PC-3 (cell line): Measurements from ENCODE around the gene DDO. TPM values are rescaled to one million over a fixed set of nuclear protein-coding genes. Genes with fewer than 3 reads are reported as not detected.

Source experiments
- ATAC-seq: fragments of 200-7000 bp; cut with Tn5 transposase; 2 replicates; pipeline ENCODE4 v1.9.1; 2020; ENCODE audit warnings: mild to moderate bottlenecking, moderate library complexity
- BruUV-seq: library from RNA; stranded (reverse); fragments of 400-500 nt; replicated peaks from 2 replicates; lab custom pipeline; 2021; lab: Mats Ljungman, UMichigan
- CTCF ChIA-PET: fragments of 300-600 bp; sonication (Branson Sonifier 250); formaldehyde crosslinking; loops from one replicate; lab custom pipeline; 2022; ENCODE audit warnings: antibody characterized with exemption; lab: Charles Lee
- POLR2A ChIA-PET: fragments of 300-600 bp; sonication (Branson Sonifier 250); formaldehyde crosslinking; loops from one replicate; lab custom pipeline; 2022; ENCODE audit warnings: antibody characterized with exemption; ENCODE audit not compliant: unreplicated experiment; lab: Charles Lee
- DNase-seq: peaks from one replicate; pipeline ENCODE4 v3.0.0-alpha.2; 2015
- H2AFZ ChIP-seq: fragments of 300-600 bp; sonication (generic); 2 replicates; pipeline ENCODE4 v1.6.0; 2016; ENCODE audit warnings: antibody characterized with exemption, low read length
- H3F3A ChIP-seq: fragments of 300-600 bp; sonication (generic); one replicate; pipeline ENCODE4 v1.6.0; 2017; ENCODE audit warnings: antibody characterized with exemption, low read length, control low read depth, mild to moderate bottlenecking; ENCODE audit not compliant: unreplicated experiment
- H3K27ac ChIP-seq: fragments of 300-600 bp; sonication (generic); 2 replicates; pipeline ENCODE4 v1.5.1; 2016; ENCODE audit warnings: mild to moderate bottlenecking, low read length
- H3K27me3 ChIP-seq: fragments of 300-600 bp; sonication (generic); 2 replicates; pipeline ENCODE4 v1.6.1; 2016; ENCODE audit warnings: low read length, mixed read lengths
- H3K36me3 ChIP-seq: fragments of 300-600 bp; sonication (generic); 2 replicates; pipeline ENCODE4 v1.6.1; 2016; ENCODE audit warnings: low read depth, mixed run types, low read length, mixed read lengths
- H3K4me1 ChIP-seq: fragments of 300-600 bp; sonication (generic); 2 replicates; pipeline ENCODE4 v1.5.1; 2016; ENCODE audit warnings: low read length; ENCODE audit not compliant: insufficient read depth
- H3K4me2 ChIP-seq: fragments of 300-600 bp; sonication (generic); 2 replicates; pipeline ENCODE4 v1.6.0; 2016; ENCODE audit warnings: low read length
- H3K4me3 ChIP-seq: fragments of 300-600 bp; sonication (generic); 2 replicates; pipeline ENCODE4 v1.5.1; 2016; ENCODE audit warnings: mild to moderate bottlenecking, low read length, mixed read lengths
- H3K79me2 ChIP-seq: fragments of 300-600 bp; sonication (generic); 2 replicates; pipeline ENCODE4 v1.6.1; 2017; ENCODE audit warnings: low read length, mixed read lengths
- H3K9ac ChIP-seq: fragments of 300-600 bp; sonication (generic); 2 replicates; pipeline ENCODE4 v1.6.0; 2016; ENCODE audit warnings: mild to moderate bottlenecking, low read length
- H3K9me2 ChIP-seq: fragments of 300-600 bp; sonication (generic); replicated peaks from 2 replicates; pipeline ENCODE4 v1.6.1; 2016; ENCODE audit warnings: mixed run types, low read length, mixed read lengths
- H3K9me3 ChIP-seq: fragments of 300-600 bp; sonication (generic); 2 replicates; pipeline ENCODE4 v1.6.1; 2016; ENCODE audit warnings: low read length, mixed read lengths
- H4K20me1 ChIP-seq: fragments of 300-600 bp; sonication (generic); 2 replicates; pipeline ENCODE4 v1.6.1; 2016; ENCODE audit warnings: low read length, mixed read lengths
- CTCF ChIP-seq: fragments of 300-600 bp; sonication (generic); conservative IDR thresholded peaks from 2 replicates; pipeline ENCODE4 v1.5.1; 2017; ENCODE audit warnings: antibody characterized with exemption, low read depth, mild to moderate bottlenecking, low read length
- EZH2 ChIP-seq: fragments of 300-600 bp; sonication (generic); IDR thresholded peaks from one replicate; pipeline ENCODE4 v1.6.1; 2017; ENCODE audit warnings: antibody characterized with exemption, mild to moderate bottlenecking, low read length; ENCODE audit not compliant: unreplicated experiment
- EZH2phosphoT487 ChIP-seq: fragments of 300-600 bp; sonication (generic); IDR thresholded peaks from 2 replicates; pipeline ENCODE4 v1.6.1; 2018; ENCODE audit warnings: mild to moderate bottlenecking, antibody characterized with exemption, low read length, borderline replicate concordance
- intact Hi-C: fragments of 100-400 bp; cut with micrococcal nuclease; formaldehyde crosslinking; loops from 2 replicates; pipeline ENCODE4 v1.9.0; 2023
- total RNA-seq: library from RNA; depleted of rRNA; stranded (reverse); fragments of >200 nt; gene quantifications from 2 replicates; pipeline ENCODE4 v1.2.3, GENCODE V29; 2014

Gene DDO
- total RNA-seq, 1 experiment from 2014 or later: not detected

DNA sequence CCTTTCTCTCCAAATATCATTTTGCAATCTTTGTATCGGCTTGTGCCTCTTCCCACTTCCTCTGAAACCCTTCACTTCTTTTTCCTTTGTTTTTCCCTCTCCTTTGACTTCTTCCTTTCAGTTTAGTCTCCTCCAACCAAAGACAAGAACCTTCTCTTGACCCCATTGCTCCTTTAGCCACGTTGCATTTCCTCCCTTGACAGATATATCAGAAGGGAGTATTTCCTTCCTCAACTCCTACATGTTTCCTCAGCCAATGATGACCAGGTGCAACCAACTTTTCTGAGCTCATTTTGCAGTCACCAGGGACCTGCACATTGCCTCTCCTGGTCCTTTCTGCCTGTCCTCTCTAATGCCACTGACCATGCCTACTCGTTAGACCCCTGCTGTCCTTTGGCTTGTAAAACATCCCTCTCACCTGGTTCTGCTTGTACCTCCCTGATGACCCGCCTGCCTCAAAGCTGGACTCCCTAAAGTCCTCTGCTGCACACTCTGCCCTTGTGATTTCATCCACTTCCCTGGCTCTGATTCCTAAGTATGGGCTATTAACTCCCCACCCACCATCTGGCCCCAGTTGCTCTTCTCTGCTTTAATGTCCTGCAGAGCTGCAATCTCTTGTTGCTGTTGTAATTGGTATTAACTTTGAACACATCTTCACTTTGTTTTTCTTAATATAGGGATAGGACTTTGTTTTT lies 33.6 kb upstream of the DDO start:
- Histone ChIP-seq H4K20me1 (no peaks in the 10 kb centered on the region), H3F3A (no peaks in the 10 kb centered on the region), H3K4me3 (no peak overlapping the region), H3K36me3 (no peaks in the 10 kb centered on the region), H3K27ac (no peak overlapping the region), H3K9ac (no peak overlapping the region), H3K4me2 (no peak overlapping the region), H3K9me2 (no peaks in the 10 kb centered on the region), H3K27me3 (no peaks in the 10 kb centered on the region), H3K9me3 (no peaks in the 10 kb centered on the region), H2AFZ (no peak overlapping the region), H3K79me2 (no peaks in the 10 kb centered on the region), H3K4me1 (no peaks in the 10 kb centered on the region)
- no peak for ATAC-seq
- CTCF ChIA-PET: no interaction called here
- no TSS peak for BruUV-seq
- intact Hi-C loops: no loop called here
- DNase-seq: no peak
- TF ChIP-seq EZH2phosphoT487 (no peak), CTCF (no peak), EZH2 (no peak)
- POLR2A ChIA-PET: no interaction called here

DNA sequence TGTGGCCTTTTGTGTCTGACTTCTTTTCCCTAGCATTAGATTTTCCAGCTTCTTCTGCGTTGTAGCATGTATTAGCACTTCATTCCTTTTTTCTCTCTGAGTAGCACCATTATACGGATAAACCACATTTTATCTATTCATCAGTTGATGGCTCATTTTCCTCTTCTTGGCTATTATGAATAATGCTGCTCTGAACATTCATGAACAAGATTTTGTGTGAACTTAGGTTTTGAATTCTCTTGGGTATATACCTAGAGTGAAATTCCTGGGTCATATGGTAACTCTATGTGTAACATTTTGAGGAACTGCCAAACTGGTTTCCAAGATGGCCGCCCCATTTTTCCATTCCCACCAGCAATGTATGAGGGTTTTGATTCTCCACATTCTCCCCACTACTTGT lies 32.4 kb upstream of the DDO start:
- H3K9me2 ChIP-seq: no peaks in the 10 kb centered on the region
- no peaks in the 10 kb centered on the region for H3K9me3 ChIP-seq
- H3K4me1 ChIP-seq: no peaks in the 10 kb centered on the region
- ChIA-PET CTCF (no interaction called here), POLR2A (no interaction called here)
- no peak overlapping the region for H3K27ac ChIP-seq
- no peaks in the 10 kb centered on the region for H3K27me3 ChIP-seq
- no TSS peak for BruUV-seq
- no peaks in the 10 kb centered on the region for H3K36me3 ChIP-seq
- TF ChIP-seq EZH2 (no peak), EZH2phosphoT487 (no peak), CTCF (no peak)
- H3K9ac ChIP-seq: no peak overlapping the region
- H3F3A ChIP-seq: no peaks in the 10 kb centered on the region
- no peak for ATAC-seq
- no peaks in the 10 kb centered on the region for H3K79me2 ChIP-seq
- no peak overlapping the region for H3K4me2 ChIP-seq
- H4K20me1 ChIP-seq: no peaks in the 10 kb centered on the region
- DNase-seq: no peak
- H3K4me3 ChIP-seq: no peak overlapping the region
- no peak overlapping the region for H2AFZ ChIP-seq
- intact Hi-C loops: no loop called here

- DNase-seq: peak; percentile 33
Measured at GRCh38 chr6:110446405-110446804, 31.0 kb upstream of the DDO start.

More at GRCh38 chr6:110446405-110446804, 31.0 kb upstream of the DDO start:
- Histone ChIP-seq H3K9me2 (no peaks in the 10 kb centered on the region), H3K9ac (no peak overlapping the region), H3K79me2 (no peaks in the 10 kb centered on the region), H3K4me2 (no peak overlapping the region), H3K36me3 (no peaks in the 10 kb centered on the region), H3K4me1 (no peaks in the 10 kb centered on the region), H4K20me1 (no peaks in the 10 kb centered on the region), H3K27ac (no peak overlapping the region), H3K27me3 (no peaks in the 10 kb centered on the region), H3K9me3 (no peaks in the 10 kb centered on the region), H3K4me3 (no peak overlapping the region), H3F3A (no peaks in the 10 kb centered on the region), H2AFZ (no peak overlapping the region)
- TF ChIP-seq EZH2phosphoT487: no peak
- no peak for TF ChIP-seq CTCF
- TF ChIP-seq EZH2: no peak
- peak; percentile 31; the same call in 1 of the 2 replicates for ATAC-seq
- BruUV-seq: no TSS peak
- CTCF ChIA-PET: no interaction called here
- intact Hi-C loops: no loop called here
- POLR2A ChIA-PET: no interaction called here
